Body of pancreas (tissue), 4 donors: ENCODE data around the gene STK25.

ENCODE experiments used
- POLR2A ChIP-seq, 3 donors: fragments of 450-650 bp; IDR thresholded peaks; one replicate each; pipeline ENCODE4 v1.6.1; 2016; ENCODE audit warnings: antibody characterized with exemption in 3 of 3, mild to moderate bottlenecking in 2 of 3
- TF ChIP-seq, protein P1 (sequence below), 7 experiments: fragments of 450-650 bp in 4 of 7; fragments of 200-600 bp in 3 of 7; sonication (generic) in 3 of 7; IDR thresholded peaks; one replicate each; pipeline ENCODE4 v1.5.1; 2016 to 2019; ENCODE audit warnings: antibody characterized with exemption in 7 of 7

DNA sequence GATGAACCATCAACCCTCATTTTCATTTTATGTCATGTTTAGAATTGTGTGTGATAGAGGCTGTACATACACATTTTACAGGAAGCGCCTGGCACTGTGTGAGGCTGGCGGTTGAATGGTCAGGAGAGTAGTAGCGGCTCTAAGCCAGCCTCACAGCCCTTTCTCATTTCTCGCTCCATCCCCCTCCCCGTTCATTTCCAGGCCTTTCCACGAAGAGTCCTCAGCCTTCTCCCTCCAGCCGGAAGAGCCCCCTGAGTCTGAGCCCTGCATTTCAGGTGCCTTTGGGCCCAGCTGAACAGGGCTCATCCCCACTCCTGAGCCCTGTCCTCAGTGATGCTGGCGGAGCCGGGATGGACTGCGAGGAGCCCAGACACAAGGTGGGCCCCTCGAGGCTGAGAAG, 51.8 kb downstream of the STK25 start:
- TF ChIP-seq, protein P1, sequence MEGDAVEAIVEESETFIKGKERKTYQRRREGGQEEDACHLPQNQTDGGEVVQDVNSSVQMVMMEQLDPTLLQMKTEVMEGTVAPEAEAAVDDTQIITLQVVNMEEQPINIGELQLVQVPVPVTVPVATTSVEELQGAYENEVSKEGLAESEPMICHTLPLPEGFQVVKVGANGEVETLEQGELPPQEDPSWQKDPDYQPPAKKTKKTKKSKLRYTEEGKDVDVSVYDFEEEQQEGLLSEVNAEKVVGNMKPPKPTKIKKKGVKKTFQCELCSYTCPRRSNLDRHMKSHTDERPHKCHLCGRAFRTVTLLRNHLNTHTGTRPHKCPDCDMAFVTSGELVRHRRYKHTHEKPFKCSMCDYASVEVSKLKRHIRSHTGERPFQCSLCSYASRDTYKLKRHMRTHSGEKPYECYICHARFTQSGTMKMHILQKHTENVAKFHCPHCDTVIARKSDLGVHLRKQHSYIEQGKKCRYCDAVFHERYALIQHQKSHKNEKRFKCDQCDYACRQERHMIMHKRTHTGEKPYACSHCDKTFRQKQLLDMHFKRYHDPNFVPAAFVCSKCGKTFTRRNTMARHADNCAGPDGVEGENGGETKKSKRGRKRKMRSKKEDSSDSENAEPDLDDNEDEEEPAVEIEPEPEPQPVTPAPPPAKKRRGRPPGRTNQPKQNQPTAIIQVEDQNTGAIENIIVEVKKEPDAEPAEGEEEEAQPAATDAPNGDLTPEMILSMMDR (IDR thresholded peaks at IDR 0.05), result no peak
- TF ChIP-seq POLR2A (IDR thresholded peaks at IDR 0.05), result no peak
